Neural cell (in vitro differentiated cells): ENCODE data around the gene VAMP8. TPM values are rescaled to one million over a fixed set of nuclear protein-coding genes. Genes with fewer than 3 reads are reported as not detected.
"Not testable (repeated sequence)": the region's sequence is repeated elsewhere in the genome, so short reads cannot be mapped to it uniquely, and the experiment has no call there.

Experiments used
- H2AFZ ChIP-seq: fragments of 200-600, 300-800 bp; sonication (generic), shearing (Covaris generic); 2 replicates; pipeline ENCODE4 v1.6.0; 2014; ENCODE audit warnings: low read depth, mild to moderate bottlenecking, antibody characterized with exemption, low read length, moderate library complexity
- H3F3A ChIP-seq: fragments of 200-600 bp; shearing (Covaris generic); 2 replicates; pipeline ENCODE4 v1.6.1; 2016; ENCODE audit warnings: mild to moderate bottlenecking, moderate library complexity, mixed read lengths, antibody characterized with exemption, low read length; ENCODE audit not compliant: insufficient read depth, poor library complexity, severe bottlenecking
- H3K27ac ChIP-seq: fragments of 200-600, 300-800 bp; sonication (generic), shearing (Covaris generic); 2 replicates; pipeline ENCODE4 v1.5.1; 2014; ENCODE audit warnings: mild to moderate bottlenecking, low read length, moderate library complexity
- H3K27me3 ChIP-seq: fragments of 300-800, 200-600 bp; sonication (generic), shearing (Covaris generic); 2 replicates; pipeline ENCODE4 v1.6.0; 2014; ENCODE audit warnings: mild to moderate bottlenecking, low read depth, low read length, moderate library complexity; ENCODE audit not compliant: insufficient read depth
- H3K36me3 ChIP-seq: fragments of 300-800, 200-600 bp; sonication (generic), shearing (Covaris generic); 2 replicates; pipeline ENCODE4 v1.5.1; 2014; ENCODE audit warnings: mild to moderate bottlenecking, antibody characterized with exemption, low read length, moderate library complexity; ENCODE audit not compliant: insufficient read depth
- H3K4me2 ChIP-seq: fragments of 300-800, 200-600 bp; sonication (generic), shearing (Covaris generic); 2 replicates; pipeline ENCODE4 v1.6.0; 2014; ENCODE audit warnings: mild to moderate bottlenecking, low read length
- H3K4me3 ChIP-seq: fragments of 300-800, 200-600 bp; sonication (generic), shearing (Covaris generic); 2 replicates; pipeline ENCODE4 v1.5.1; 2014; ENCODE audit warnings: mild to moderate bottlenecking, low read length, moderate library complexity
- H3K79me2 ChIP-seq: fragments of 200-600 bp; shearing (Covaris generic); replicated peaks from 2 replicates; pipeline ENCODE4 v1.6.0; 2014; ENCODE audit warnings: mild to moderate bottlenecking, low read length, moderate library complexity; ENCODE audit not compliant: insufficient read depth
- H3K9ac ChIP-seq: fragments of 300-800, 200-600 bp; sonication (generic), shearing (Covaris generic); 2 replicates; pipeline ENCODE4 v1.6.1; 2016; ENCODE audit warnings: mild to moderate bottlenecking, low read length, mixed read lengths
- H3K9me2 ChIP-seq: fragments of 200-600 bp; shearing (Covaris generic); 2 replicates; pipeline ENCODE4 v1.6.1; 2016; ENCODE audit warnings: mild to moderate bottlenecking, low read length, mixed read lengths; ENCODE audit not compliant: insufficient read depth
- H3K9me3 ChIP-seq: fragments of 200-600, 300-800 bp; sonication (generic), shearing (Covaris generic); 2 replicates; pipeline ENCODE4 v1.6.1; 2016; ENCODE audit warnings: mild to moderate bottlenecking, mixed run types, low read length, moderate library complexity, mixed read lengths
- H4K20me1 ChIP-seq: fragments of 200-600 bp; shearing (Covaris generic); 2 replicates; pipeline ENCODE4 v1.6.1; 2016; ENCODE audit warnings: mild to moderate bottlenecking, mixed run types; ENCODE audit not compliant: insufficient read depth
- EP300 ChIP-seq: fragments of 450-650 bp; conservative IDR thresholded peaks from 2 replicates; pipeline ENCODE4 v1.6.1; 2014; ENCODE audit warnings: antibody characterized with exemption, mild to moderate bottlenecking, moderate library complexity; ENCODE audit not compliant: poor library complexity, severe bottlenecking
- EZH2 ChIP-seq: fragments of 200-600, 300-800 bp; shearing (Covaris generic), sonication (generic); IDR thresholded peaks from 2 replicates; pipeline ENCODE4 v1.6.1; 2014; ENCODE audit warnings: antibody characterized with exemption, low read length, borderline replicate concordance, mild to moderate bottlenecking; ENCODE audit not compliant: insufficient read depth, poor library complexity, severe bottlenecking
- MXI1 ChIP-seq: fragments of 450-650 bp; conservative IDR thresholded peaks from 2 replicates; pipeline ENCODE4 v1.6.1; 2014; ENCODE audit warnings: antibody characterized with exemption, mild to moderate bottlenecking; ENCODE audit not compliant: poor library complexity, severe bottlenecking
- POLR2AphosphoS5 ChIP-seq: IDR thresholded peaks from 2 replicates; pipeline ENCODE4 v1.6.1; 2012
- RAD21 ChIP-seq: fragments of 450-650 bp; conservative IDR thresholded peaks from 2 replicates; pipeline ENCODE4 v1.6.1; 2014; ENCODE audit warnings: antibody characterized with exemption, mild to moderate bottlenecking, moderate library complexity
- SMC3 ChIP-seq: fragments of 450-650 bp; conservative IDR thresholded peaks from 2 replicates; pipeline ENCODE4 v1.6.1; 2014; ENCODE audit warnings: antibody characterized with exemption, mild to moderate bottlenecking, moderate library complexity; ENCODE audit not compliant: poor library complexity
- TAF1 ChIP-seq: IDR thresholded peaks from 2 replicates; pipeline ENCODE4 v1.6.1; 2012; ENCODE audit warnings: low read depth
- polyA plus RNA-seq: library from polyadenylated mRNA; depleted of rRNA; stranded (reverse); fragments of >200 nt; gene quantifications from 2 replicates; pipeline ENCODE4 v1.2.3, GENCODE V29; 2014
- TF ChIP-seq, protein P1 (sequence below): fragments of 450-650 bp; IDR thresholded peaks from 2 replicates; pipeline ENCODE4 v1.5.1; 2014; ENCODE audit warnings: antibody characterized with exemption, mild to moderate bottlenecking, moderate library complexity; ENCODE audit not compliant: poor library complexity, severe bottlenecking
- TF ChIP-seq, protein P2 (sequence below): IDR thresholded peaks from 2 replicates; pipeline ENCODE4 v1.6.1; 2012; ENCODE audit warnings: borderline replicate concordance

VAMP8 gene
- polyA plus RNA-seq, 1 donor from 2014 or later: not detected

DNA sequence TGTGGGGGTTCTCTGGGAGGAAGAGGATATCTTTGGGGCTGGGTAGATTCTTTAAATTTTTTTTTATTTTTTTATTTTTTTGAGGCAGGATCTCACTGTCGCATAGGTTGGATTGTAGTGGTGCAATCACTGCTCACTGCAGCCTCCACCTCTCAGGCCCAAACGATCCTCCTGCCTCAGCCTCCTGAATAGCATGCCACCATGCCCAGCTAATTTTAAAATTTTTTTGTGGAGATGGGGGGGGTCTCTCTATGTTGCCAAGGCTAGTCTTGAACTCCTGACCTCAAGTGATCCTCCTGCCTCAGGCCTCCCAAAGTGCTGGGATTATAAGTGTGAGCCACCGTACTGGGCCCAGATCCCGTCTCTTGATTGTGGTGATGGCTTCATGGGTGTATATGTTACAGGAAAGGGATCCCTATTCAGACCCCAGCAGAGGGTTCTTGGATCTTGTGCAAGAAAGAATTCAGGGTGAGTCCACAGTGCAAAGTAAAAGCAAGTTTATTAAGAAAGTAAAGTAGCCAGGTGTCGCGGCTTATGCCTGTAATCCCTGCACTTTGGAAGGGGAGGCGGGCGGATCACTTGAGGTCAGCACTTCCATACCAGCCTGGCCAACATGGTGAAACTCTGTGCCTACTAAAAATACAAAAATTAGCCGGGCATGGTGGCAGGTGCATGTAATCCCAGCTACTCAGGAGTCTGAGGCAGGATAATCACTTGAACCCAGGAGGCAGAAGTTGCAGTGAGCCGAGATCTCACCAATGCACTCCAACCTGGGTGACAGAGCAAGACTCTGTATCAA is 36.5 kb downstream of the VAMP8 start:
- Histone ChIP-seq H3K36me3 (peaks cover 5% of the 10 kb centered on the region), H3F3A (no peaks in the 10 kb centered on the region), H3K27me3 (no peaks in the 10 kb centered on the region), H3K27ac (no peak overlapping the region), H3K4me2 (no peak overlapping the region), H3K9ac (no peak overlapping the region), H2AFZ (no peak overlapping the region), H3K9me3 (no peaks in the 10 kb centered on the region), H3K79me2 (peaks cover 31% of the 10 kb centered on the region), H3K4me3 (no peak overlapping the region), H4K20me1 (no peaks in the 10 kb centered on the region), H3K9me2 (no peaks in the 10 kb centered on the region)
- TF ChIP-seq TAF1 (no peak), MXI1 (no peak), RAD21 (no peak), EP300 (no peak), POLR2AphosphoS5 (no peak), SMC3 (no peak), EZH2 (no peak)
- TF ChIP-seq, protein P1, sequence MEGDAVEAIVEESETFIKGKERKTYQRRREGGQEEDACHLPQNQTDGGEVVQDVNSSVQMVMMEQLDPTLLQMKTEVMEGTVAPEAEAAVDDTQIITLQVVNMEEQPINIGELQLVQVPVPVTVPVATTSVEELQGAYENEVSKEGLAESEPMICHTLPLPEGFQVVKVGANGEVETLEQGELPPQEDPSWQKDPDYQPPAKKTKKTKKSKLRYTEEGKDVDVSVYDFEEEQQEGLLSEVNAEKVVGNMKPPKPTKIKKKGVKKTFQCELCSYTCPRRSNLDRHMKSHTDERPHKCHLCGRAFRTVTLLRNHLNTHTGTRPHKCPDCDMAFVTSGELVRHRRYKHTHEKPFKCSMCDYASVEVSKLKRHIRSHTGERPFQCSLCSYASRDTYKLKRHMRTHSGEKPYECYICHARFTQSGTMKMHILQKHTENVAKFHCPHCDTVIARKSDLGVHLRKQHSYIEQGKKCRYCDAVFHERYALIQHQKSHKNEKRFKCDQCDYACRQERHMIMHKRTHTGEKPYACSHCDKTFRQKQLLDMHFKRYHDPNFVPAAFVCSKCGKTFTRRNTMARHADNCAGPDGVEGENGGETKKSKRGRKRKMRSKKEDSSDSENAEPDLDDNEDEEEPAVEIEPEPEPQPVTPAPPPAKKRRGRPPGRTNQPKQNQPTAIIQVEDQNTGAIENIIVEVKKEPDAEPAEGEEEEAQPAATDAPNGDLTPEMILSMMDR: no peak
- TF ChIP-seq, protein P2, sequence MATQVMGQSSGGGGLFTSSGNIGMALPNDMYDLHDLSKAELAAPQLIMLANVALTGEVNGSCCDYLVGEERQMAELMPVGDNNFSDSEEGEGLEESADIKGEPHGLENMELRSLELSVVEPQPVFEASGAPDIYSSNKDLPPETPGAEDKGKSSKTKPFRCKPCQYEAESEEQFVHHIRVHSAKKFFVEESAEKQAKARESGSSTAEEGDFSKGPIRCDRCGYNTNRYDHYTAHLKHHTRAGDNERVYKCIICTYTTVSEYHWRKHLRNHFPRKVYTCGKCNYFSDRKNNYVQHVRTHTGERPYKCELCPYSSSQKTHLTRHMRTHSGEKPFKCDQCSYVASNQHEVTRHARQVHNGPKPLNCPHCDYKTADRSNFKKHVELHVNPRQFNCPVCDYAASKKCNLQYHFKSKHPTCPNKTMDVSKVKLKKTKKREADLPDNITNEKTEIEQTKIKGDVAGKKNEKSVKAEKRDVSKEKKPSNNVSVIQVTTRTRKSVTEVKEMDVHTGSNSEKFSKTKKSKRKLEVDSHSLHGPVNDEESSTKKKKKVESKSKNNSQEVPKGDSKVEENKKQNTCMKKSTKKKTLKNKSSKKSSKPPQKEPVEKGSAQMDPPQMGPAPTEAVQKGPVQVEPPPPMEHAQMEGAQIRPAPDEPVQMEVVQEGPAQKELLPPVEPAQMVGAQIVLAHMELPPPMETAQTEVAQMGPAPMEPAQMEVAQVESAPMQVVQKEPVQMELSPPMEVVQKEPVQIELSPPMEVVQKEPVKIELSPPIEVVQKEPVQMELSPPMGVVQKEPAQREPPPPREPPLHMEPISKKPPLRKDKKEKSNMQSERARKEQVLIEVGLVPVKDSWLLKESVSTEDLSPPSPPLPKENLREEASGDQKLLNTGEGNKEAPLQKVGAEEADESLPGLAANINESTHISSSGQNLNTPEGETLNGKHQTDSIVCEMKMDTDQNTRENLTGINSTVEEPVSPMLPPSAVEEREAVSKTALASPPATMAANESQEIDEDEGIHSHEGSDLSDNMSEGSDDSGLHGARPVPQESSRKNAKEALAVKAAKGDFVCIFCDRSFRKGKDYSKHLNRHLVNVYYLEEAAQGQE: no peak

DNA sequence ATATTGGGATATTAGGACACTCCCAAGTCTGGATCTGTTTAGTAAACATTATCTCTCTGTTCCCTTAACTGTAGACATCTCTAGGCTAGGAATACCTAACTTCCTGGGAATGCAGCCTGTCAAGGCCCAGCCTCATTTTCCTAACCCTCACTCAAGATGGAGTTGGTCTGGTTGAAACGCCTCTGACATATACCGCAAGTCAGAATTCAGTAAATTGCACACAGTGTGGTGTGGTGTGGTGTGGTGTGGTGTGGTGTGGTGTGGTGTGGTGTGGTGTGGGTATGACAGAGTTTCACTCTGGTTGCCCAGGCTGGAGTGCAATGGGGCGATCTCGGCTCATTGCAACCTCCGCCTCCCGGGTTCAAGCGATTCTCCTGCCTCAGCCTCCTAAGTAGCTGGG is 37.4 kb downstream of the VAMP8 start:
- H3K27me3 ChIP-seq: not testable (repeated sequence)

DNA sequence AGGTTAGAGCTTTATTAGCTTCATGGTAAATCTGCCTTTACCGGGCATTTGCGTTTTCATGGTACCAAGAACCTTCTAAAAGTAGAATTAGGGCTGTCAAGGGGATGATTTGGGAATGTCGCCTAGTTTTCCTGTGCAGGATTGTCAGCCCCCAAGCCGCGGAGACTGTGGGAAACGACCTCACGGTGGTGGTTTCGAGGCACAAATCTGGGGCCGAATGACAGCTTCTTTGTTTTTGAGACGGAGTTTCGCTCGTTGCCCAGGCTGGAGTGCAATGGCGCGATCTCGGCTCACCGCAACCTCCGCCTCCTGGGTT is 38.0 kb downstream of the VAMP8 start:
- H3K9me3 ChIP-seq: no peaks in the 10 kb centered on the region

More for the DNA sequence above, 37.4 kb downstream of the VAMP8 start:
- H3K79me2 ChIP-seq: peaks cover 31% of the 10 kb centered on the region
- not testable (repeated sequence) for H3K4me3 ChIP-seq, H3K4me2 ChIP-seq, H3F3A ChIP-seq, H2AFZ ChIP-seq, H3K9me3 ChIP-seq, H3K9me2 ChIP-seq, H4K20me1 ChIP-seq, H3K36me3 ChIP-seq, H3K9ac ChIP-seq, H3K27ac ChIP-seq

More for the DNA sequence above, 38.0 kb downstream of the VAMP8 start:
- no peaks in the 10 kb centered on the region for H4K20me1 ChIP-seq
- H3K4me3 ChIP-seq: peak overlapping the region; percentile 99
- no peak overlapping the region for H2AFZ ChIP-seq
- TF ChIP-seq, protein P1: no peak
- TF ChIP-seq EP300: no peak
- TF ChIP-seq MXI1: no peak
- TF ChIP-seq, protein P2: no peak
- no peak for TF ChIP-seq TAF1
- no peak for TF ChIP-seq RAD21
- H3K9ac ChIP-seq: no peak overlapping the region
- H3K27me3 ChIP-seq: no peaks in the 10 kb centered on the region
- no peak overlapping the region for H3K4me2 ChIP-seq
- no peaks in the 10 kb centered on the region for H3F3A ChIP-seq
- H3K79me2 ChIP-seq: peaks cover 31% of the 10 kb centered on the region
- no peaks in the 10 kb centered on the region for H3K36me3 ChIP-seq
- H3K27ac ChIP-seq: peak overlapping the region; percentile 79
- H3K9me2 ChIP-seq: no peaks in the 10 kb centered on the region
